GM18907 (cell line): ENCODE data around the gene HHAT.

ENCODE experiments used
- ATAC-seq: cut with Tn5 transposase; IDR thresholded peaks from one replicate; pipeline ENCODE4 v1.9.1; 2021; ENCODE audit warnings: mild to moderate bottlenecking, moderate library complexity; ENCODE audit not compliant: unreplicated experiment

Gene HHAT

DNA sequence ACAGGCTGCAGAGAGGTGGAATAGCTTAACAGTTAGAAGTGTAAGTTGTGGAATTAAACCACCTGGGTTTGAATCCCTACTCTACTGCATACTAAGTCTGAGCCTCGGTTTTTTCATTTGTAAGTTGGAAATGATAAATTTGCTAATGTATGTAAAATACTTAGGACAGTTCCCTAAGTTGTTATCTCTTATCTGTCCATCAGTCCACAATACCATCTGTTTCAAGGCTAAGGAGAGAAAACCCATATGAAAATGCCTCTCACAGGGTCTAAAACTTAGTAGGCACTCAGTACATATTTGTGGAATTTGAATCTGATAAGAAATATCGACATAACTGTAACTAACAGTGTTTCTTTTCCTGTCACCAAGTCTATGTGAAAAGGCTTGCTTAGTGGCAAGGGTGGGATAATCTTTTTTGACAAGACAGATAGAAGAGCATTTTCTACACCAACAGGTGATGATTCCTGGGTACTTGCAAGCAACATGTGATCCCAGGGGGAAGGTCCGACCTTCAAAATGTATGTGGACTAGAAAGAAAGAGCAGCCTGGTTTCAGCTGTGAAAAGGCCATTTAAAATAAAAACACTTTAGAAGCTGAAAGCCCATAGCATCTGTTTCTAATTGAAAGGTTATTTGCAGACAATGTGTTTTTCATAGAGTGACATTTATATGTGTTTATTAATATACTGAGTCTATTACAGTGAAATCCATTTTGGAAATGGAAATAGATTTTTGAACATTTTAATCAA lies 202.9 kb downstream of the HHAT start:
- ATAC-seq = no peak

DNA sequence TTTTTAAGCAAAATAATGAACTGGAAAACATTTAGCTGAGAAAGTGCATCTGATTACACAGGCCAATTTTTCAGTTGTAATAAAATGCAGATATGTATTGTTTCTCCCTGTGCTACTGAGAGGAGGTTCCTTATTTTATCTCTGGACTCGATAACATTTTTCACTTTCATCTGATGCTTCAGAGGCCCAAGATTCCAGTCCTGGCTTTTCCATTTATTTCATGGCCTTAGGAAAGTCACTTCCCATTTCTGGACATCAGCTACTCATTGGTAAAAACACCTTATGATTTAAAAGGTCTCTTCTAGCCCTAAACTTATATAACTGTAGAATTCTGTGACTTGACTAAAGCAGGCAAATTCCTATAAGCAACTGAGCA lies 203.5 kb downstream of the HHAT start:
- ATAC-seq = no peak

DNA sequence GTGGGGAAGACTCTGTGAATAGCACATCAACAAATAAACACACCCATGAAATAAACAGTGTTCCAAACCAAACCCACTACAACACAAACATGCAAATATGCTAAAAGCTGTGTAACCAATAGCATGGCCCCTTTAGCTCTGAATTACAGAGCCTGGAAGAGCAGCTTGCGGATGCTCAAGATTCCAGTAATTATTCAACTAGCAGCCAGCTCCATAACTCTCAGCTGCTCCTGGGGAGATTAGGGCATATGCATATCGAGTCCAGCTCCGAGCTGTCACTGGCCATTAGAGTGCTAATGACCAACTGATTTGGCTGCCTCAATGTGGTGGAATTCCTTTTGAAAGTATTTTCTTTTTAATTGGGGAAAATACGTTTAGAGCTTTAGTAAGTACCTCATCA lies 207.1 kb downstream of the HHAT start:
- ATAC-seq = no peak

DNA sequence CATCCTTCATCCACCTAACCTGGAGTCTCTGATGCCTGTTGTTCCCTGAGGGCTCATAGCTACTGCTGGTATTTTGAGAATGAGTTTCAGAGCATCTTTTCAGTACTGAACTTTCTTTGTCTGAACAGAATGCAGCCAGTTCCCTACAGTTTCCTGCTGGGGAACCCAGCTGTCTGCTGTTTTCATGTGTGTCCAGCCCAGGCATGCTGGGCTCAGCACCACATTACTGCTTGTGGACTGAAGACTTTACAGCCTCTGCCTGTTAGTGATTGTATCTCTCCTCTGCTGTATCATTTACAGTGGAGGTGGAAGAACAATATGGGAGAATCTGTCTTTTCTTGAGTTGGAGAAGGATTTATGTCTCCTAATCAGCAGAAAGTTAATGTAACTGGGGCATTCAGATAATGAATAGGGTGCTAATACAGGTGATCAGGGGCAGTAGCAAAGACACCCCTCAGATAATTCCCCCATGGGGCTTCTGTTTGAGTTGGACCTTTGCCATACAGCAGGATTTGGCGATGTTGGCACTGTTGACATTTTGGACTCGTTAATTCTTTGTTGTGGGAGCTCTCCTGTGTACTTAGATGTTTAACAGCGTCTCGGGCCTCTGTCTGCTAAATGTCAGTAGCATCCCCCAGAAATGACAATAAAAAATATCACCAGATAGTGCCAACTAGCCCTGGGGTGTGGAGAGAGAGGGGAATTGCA lies 207.7 kb downstream of the HHAT start:
- no peak for ATAC-seq

DNA sequence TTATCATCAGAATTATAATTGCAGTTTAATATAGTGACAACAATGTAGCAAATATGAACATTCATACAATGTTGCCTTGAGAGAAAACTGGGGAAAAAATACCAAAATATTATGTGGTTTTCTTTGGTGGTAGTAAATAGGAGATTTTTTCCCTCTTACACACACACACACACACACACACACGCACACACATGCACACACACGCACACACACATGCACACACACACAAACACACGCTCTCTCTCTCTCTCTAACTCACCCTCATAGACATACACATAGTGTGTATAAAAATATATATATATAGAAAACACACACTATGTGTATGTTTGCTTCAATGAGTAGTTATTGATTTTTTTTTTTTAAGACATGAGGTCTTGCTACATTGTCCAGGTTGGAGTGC lies 211.6 kb downstream of the HHAT start:
- ATAC-seq = no peak

DNA sequence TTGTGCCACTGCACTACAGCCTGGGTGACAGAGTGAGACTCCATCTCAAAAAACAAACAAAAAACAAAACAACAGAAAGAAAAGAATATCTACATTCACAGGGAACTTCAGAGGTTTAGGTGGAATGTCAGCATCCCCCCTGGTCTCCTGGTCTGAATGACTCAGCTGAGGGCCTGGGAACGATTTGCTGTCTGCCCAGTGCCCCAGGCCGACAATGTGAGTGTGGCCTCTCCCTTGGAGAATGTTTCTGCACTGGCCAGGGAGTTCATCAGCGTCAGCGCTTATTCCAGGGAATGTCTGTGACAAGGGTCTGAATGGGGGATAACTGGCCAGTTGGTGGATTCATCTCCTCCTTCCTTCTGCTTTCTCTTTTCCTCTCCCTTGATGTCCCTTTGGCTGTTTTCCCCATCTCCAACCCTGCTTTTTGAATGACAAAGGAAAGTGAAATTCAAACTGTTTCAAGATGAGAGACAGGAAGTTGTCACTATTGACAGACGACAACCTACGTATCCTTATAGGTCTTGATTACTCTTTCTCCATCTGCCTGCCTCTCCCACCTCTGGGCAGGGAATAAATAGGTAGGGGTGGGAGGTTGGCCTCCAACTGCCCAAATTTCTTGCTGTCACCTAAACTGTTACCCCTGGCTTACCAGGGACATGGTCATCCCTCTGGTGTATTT lies 213.1 kb downstream of the HHAT start:
- ATAC-seq = no peak

DNA sequence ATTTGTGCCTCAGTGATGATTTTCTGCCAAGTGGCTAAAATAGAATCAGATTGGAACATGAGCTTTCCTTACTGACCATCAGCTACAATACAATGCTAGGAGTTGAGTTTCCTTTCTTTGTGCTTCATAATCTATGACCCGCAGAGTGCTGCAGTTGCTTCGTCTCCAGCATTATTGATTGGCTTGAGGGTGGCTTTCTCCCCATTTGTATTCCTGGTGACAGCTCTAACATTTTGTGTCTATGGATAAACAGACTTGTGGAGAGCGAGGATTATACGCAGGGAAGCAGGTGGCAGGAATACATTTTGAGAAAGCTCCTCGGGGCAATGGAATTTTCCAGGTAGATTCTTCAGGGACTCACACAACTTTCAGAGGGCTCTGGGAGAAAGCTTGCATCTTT lies 223.2 kb downstream of the HHAT start:
- ATAC-seq = no peak

DNA sequence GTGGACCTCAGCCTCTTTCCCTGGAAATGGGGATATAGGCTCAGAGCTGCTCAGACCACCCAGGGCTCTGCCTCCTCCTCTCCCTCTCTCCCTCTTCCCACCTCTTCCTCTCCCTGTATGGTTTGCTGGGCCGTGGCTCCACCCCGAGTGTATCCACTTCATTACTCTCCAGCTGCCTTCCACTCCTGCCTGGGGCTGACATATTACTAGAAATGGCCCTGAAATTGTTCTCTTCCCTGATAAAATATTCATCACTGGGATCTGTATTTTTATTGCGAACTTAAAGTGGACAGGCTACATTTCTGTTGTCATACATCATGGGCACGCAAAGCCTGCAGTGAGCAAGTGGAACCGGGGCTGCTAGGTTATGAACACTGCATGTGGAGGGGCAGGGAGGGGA lies 225.0 kb downstream of the HHAT start:
- no peak for ATAC-seq

DNA sequence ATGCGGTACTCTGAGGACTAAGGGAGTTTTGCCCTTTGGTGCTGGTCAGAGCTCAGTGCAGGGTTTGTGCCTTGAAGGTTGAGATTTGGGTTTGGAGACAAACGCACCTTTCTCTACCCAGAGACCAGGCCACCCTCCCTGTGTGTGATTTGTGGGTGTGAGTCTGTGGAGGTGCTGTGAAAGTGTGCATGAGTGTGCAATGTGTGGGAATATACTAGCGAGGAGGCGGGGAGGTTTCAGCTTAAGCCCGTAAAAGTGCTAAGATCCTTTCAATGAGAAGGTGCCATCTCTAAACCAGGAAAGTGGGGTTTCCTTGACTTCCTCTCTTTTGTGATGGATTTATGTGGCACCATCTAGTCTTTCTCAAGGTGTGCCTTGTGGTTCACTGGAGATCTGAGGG lies 225.7 kb downstream of the HHAT start:
- ATAC-seq = no peak

DNA sequence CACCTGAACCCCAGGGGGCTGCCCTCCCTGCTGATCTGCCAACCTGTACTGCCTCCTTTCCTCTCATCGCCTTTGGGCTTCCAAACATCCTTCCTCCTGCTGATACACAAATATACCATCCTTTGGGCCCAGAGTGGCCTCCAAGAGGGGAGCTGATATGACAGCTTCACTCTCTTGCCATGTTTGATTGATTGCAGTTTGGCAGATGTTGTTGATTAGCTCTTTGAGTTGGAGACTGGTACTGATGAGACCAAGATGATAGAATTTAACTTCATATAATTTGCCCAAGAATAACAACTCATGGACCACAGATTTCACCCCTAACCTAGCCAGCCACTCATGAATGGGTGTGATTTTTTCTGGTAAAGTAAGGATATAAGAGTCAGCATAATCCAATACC lies 227.8 kb downstream of the HHAT start:
- ATAC-seq = no peak

DNA sequence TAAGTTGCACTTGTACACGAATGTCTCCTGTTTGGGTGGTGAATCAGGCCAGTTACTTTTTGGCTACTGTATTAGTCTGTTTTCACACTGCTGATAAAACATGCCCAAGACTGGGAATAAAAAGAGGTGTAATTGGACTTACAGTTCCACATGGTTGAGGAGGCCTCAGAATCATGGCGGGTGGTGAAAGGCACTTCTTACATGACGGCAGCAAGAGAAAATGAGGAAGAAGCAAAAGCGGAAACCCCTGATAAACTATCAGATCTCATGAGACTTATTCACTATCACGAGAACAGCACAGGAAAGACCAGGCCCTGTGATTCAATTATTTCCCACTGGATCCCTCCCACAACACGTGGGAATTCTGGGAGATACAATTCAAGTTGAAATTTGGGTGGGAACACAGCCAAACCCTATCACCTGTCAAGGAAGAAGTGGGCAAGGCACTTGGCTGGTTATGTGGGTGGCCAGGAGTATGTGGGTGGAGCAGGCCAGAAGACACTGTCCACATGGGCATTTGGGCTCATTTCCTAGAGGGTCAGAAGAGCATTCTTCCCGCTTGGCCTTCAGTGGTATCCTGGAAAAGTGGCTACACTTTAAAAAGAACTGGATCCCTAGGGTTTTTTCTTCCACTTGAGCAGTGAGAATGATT lies 228.8 kb downstream of the HHAT start:
- ATAC-seq = no peak

DNA sequence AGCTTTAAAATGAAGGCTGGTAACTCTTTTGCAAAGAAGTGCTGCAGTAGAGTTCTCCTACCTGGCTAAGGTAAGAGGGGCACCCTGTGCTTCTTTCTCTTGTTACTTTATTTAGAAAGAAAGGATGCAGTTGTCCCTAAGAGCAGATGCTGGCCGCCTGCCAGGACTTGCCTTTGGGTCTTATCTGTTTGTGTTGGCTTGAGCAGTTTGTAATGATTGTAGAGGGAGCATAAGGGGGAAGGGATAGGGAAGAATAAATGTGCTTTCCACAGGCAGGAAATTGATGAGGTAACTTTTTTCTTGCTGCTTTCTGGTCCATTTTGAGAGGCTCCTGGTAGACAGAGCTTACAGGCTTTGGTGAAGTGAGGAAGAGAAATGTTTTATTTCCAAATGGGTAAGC lies 229.6 kb downstream of the HHAT start:
- no peak for ATAC-seq

DNA sequence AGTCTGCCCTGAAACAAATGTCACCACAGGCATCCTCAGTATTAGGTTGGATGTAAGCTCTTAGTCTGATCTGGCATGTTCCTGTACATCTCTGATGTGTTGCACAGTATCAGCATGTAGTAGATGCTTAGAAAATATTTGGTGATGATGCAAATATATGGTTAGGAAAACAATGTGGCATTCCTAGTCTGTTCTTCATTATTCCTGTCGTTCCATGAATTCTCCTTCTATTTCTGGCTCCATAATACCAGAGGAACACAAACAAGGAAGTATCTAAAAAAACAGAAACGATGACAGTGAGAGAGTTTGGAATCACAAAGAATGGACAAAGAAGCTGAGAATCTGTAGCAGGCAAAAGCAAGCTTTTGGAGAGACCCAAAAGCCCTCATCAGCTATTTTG lies 236.6 kb downstream of the HHAT start:
- ATAC-seq = no peak

DNA sequence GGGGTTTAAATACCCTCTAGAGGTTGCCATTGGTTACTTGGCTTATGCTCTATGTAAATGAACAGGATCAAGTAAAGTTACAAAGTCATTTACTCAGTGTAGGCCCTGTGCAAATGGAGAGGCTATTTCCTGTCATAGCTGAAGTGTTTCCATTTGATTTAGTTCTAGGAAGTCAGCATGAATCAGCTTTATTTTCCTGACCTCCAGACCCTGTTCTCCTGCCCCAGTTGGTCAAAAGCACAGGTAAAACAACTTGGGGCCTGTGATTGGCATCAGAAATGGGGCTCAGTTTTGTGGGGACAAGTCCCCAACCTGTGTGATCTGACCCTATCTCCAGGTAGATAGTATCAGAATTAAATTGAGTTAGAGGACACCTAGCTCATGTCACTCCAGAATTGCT lies 239.9 kb downstream of the HHAT start:
- no peak for ATAC-seq

DNA sequence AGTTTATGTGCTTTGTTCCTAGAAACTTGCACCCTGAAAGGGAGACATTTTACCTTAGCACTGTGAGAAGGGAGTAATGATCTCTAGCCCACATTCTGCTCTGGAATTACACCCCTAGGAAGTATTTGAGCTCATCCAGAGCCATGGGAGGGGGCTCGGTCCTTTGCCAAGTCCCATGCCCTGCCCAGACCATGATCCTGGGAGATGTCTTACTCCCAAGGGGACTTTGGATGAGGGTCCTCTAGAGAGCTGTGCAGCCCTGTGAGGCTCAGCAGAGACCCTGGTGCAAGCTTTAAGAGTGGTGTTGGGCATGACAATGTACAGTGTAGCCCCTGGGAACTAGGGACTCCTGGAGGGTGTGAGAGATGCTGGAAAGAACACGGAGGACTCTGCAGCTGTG lies 241.4 kb downstream of the HHAT start:
- ATAC-seq = no peak

DNA sequence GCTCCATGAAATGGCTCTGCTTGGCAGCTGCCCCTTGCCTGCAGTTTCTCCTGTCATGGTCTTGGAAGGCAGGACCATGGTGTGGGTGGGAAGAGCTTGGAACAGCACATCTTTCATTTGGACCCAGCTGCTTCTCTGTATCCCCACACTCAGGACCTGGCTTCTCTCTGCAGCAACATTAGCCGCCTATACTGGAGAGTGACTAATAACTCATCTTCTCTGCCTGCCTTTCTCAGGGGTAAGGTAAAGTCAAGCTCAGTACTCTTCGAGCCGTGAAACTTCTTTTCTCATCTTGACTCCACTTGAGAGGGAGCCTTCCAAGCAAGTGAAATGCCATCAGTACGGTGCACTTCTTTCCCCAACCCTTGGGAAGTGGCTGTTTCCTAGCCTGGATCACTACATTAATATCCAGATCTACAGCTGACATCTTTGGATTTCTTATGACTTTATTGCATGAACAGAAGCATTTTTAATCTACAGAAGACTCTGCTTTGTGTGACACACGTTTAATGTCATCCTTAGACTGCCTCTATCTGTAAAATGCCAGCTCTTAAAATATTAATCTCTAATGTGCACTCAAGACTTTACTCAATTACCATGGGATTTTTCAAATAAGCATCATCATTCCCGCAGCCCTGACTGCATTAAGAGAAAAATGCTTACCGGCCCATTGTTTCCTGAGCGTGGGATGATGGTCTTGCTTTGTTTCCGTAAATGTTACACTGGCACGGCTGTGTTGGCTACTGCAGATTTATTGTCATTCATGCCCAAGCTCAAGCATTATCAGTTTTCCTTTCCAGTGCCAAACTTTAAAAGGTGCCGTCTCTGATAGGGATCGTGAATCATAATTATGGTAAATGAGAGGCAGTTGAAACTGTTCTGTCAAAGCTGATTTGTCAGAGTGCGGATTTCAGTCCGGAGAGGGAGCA lies 242.9 kb downstream of the HHAT start:
- no peak for ATAC-seq

DNA sequence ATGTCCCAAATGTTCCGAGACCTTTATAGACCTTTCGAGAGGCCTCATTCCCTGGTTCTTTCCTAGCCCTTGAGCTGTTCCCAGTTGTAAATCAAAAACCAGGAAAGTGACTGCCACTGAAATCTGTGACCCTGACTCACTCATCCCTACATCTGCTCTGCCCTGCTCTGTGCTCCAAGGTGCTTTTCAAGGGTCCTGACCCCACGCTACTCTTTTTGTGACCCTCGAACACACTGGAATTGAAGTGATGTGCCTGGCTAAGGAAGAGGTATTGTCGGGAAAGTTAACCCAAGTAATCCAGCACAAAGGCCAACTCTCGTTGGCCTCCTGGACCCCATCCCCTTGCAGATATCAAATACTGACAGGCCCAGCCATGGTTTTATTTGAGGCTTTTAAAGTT lies 244.4 kb downstream of the HHAT start:
- ATAC-seq = no peak

DNA sequence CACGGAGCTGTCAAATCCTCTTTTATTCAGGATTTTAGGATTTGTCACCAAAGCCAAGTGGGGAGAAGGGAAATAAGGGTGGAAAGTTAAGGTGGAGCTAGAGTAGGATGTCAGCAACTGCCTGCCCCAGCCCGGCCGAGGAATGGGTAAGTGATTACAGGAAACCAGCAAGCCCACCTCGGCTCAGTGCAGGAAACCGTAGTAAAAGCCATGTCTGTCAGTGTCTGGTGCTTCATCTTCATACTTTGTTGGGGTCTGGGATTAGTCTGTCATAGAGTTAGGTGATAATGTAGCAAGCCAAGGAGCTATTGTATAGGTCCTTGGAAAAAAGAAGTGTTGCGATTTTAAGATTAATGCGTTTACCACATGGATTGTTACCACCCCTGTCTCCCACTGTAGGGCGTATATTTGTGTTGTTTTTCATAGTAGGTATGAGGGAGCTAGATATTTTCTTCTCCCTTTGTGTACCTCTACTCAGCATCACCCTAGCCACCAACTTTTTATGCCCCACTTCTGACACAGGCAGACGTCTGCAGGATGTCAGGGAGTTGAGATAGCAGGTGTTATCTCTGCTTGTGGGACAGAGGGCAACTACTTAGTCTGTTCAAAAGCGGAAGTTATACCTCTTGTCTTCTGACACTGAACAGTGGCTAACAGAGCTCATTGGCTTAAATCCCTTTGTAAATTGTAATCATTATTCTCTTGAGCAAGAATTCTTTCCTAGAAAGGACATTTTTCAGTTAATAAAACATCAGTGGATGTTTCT lies 253.7 kb downstream of the HHAT start:
- ATAC-seq = peak; percentile 91

DNA sequence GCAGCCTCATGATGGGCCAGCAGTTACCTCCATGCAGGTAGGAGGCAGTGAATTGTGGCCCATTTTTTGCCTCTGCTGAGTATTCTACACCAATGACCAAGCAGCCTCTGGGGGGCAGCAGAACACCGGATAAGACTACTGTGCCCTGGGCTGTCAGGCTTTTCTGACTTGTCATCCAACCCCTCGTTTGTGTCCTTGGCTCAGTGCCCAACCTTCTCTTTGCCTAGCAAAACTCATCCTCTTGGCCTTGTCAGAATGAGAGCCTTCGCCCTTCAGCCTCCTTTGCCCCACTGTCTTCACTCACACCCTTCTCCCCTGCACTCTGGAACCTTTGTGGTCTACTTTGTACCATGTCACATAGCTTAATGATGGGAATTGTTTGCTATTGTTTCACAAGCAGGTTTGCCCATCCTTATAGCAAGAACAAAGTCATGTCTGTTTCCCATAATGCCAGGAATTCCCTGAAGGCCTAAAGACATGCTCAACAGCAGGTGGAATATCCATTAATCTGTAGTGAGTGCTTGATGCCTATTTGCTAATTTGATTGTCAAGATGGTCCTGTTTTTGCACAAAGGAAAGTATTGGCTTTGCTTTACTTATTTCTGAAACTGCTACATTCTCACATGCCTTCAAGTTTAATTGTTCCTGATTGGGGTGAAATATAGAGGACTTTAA lies 255.9 kb downstream of the HHAT start:
- ATAC-seq = peak; percentile 79
